Hepatocyte (in vitro differentiated cells): ENCODE data around the gene SLC44A5. TPM values are rescaled to one million over a fixed set of nuclear protein-coding genes. Genes with fewer than 3 reads are reported as not detected.
"Not testable (repeated sequence)": the region's sequence is repeated elsewhere in the genome, so short reads cannot be mapped to it uniquely, and the experiment has no call there.

Experiments used
- DNase-seq: peaks from one replicate; pipeline ENCODE4 v3.0.0-alpha.2; 2016; ENCODE audit warnings: low spot score
- H2AFZ ChIP-seq: fragments of 200-600 bp; sonication (generic); 2 replicates; pipeline ENCODE4 v1.6.0; 2016; ENCODE audit warnings: antibody characterized with exemption, mild to moderate bottlenecking
- H3K27ac ChIP-seq: fragments of 200-600 bp; sonication (generic); 2 replicates; pipeline ENCODE4 v1.5.1; 2016; ENCODE audit warnings: mild to moderate bottlenecking
- H3K27me3 ChIP-seq: fragments of 200-600 bp; sonication (generic); 2 replicates; pipeline ENCODE4 v1.6.1; 2016
- H3K36me3 ChIP-seq: fragments of 200-600 bp; sonication (generic); replicated peaks from 2 replicates; pipeline ENCODE4 v1.5.1; 2016; ENCODE audit warnings: low read depth; ENCODE audit not compliant: insufficient read depth
- H3K4me1 ChIP-seq: fragments of 200-600 bp; sonication (generic); 2 replicates; pipeline ENCODE4 v1.5.1; 2016; ENCODE audit warnings: mild to moderate bottlenecking, moderate library complexity; ENCODE audit not compliant: insufficient read depth
- H3K4me2 ChIP-seq: fragments of 200-600 bp; sonication (generic); 2 replicates; pipeline ENCODE4 v1.6.0; 2016
- H3K4me3 ChIP-seq: fragments of 200-600 bp; sonication (generic); 2 replicates; pipeline ENCODE4 v1.5.1; 2016; ENCODE audit warnings: mild to moderate bottlenecking
- H3K79me2 ChIP-seq: fragments of 200-600 bp; sonication (generic); 2 replicates; pipeline ENCODE4 v1.6.0; 2017; ENCODE audit warnings: mild to moderate bottlenecking
- H3K9me2 ChIP-seq: fragments of 200-600 bp; sonication (generic); replicated peaks from 2 replicates; pipeline ENCODE4 v1.6.0; 2017; ENCODE audit warnings: mild to moderate bottlenecking; ENCODE audit not compliant: insufficient read depth
- H3K9me3 ChIP-seq: fragments of 200-600 bp; sonication (generic); 2 replicates; pipeline ENCODE4 v1.5.1; 2016; ENCODE audit warnings: low read depth, mild to moderate bottlenecking
- H4K20me1 ChIP-seq: fragments of 200-600 bp; sonication (generic); 2 replicates; pipeline ENCODE4 v1.6.0; 2016; ENCODE audit warnings: mild to moderate bottlenecking; ENCODE audit not compliant: insufficient read depth, poor library complexity, severe bottlenecking
- CTCF ChIP-seq: fragments of 200-600 bp; sonication (generic); IDR thresholded peaks from 2 replicates; pipeline ENCODE4 v1.5.1; 2016; ENCODE audit warnings: antibody characterized with exemption, mild to moderate bottlenecking; ENCODE audit not compliant: poor library complexity
- EZH2 ChIP-seq: fragments of 200-600 bp; sonication (generic); IDR thresholded peaks from 2 replicates; pipeline ENCODE4 v1.6.1; 2016; ENCODE audit warnings: antibody characterized with exemption, mild to moderate bottlenecking, borderline replicate concordance
- EZH2phosphoT487 ChIP-seq: fragments of 200-600 bp; sonication (generic); IDR thresholded peaks from one replicate; pipeline ENCODE4 v1.6.1; 2018; ENCODE audit warnings: antibody characterized with exemption, mild to moderate bottlenecking, low read depth, moderate library complexity; ENCODE audit not compliant: unreplicated experiment, severe bottlenecking
- WGBS: methylation state at CpG from one replicate; pipeline ENCODE4 v1.1.6; 2016; ENCODE audit warnings: low lambda C conversion rate; ENCODE audit errors: missing lambda C conversion rate; 5-methylcytosine and 5-hydroxymethylcytosine counted together
- polyA plus RNA-seq: library from polyadenylated mRNA; unstranded; fragments of >200 nt; fragmentation: Nextera tagmentation; extraction: Ambion mirVana; gene quantifications from 2 replicates; pipeline ENCODE4 v1.2.1, GENCODE V29; 2016
- total RNA-seq: library from RNA; depleted of rRNA; stranded (reverse); fragments of >200 nt; gene quantifications from 2 replicates; pipeline ENCODE4 v1.2.3, GENCODE V29; 2014

SLC44A5 gene
- total and polyA plus RNA-seq, 2 experiments from 2014 or later: 2.1 to 4.8 TPM

- Histone ChIP-seq H3K4me2 (no peak overlapping the region), H3K9me2 (no peaks in the 10 kb centered on the region), H3K9me3 (no peaks in the 10 kb centered on the region), H4K20me1 (no peaks in the 10 kb centered on the region), H3K4me1 (no peaks in the 10 kb centered on the region), H3K27ac (no peak overlapping the region), H3K79me2 (no peaks in the 10 kb centered on the region), H2AFZ (no peak overlapping the region), H3K36me3 (no peaks in the 10 kb centered on the region), H3K4me3 (no peak overlapping the region), H3K27me3 (no peaks in the 10 kb centered on the region)
- 79% methylated on average over 3 of the region's 3 CpGs for WGBS
- no peak for TF ChIP-seq EZH2phosphoT487
- no peak for TF ChIP-seq CTCF
- TF ChIP-seq EZH2: no peak
- no peak for DNase-seq
Measured at GRCh38 chr1:75415187-75415586, 195.7 kb downstream of the SLC44A5 start.

- no peaks in the 10 kb centered on the region for H3K79me2 ChIP-seq
- H3K27ac ChIP-seq: no peak overlapping the region
- no peaks in the 10 kb centered on the region for H3K27me3 ChIP-seq
- H3K36me3 ChIP-seq: no peaks in the 10 kb centered on the region
- no peaks in the 10 kb centered on the region for H3K9me2 ChIP-seq
- H4K20me1 ChIP-seq: no peaks in the 10 kb centered on the region
- H3K4me3 ChIP-seq: no peak overlapping the region
- H3K9me3 ChIP-seq: no peaks in the 10 kb centered on the region
- no peak overlapping the region for H2AFZ ChIP-seq
- no peak overlapping the region for H3K4me2 ChIP-seq
- no peaks in the 10 kb centered on the region for H3K4me1 ChIP-seq
- TF ChIP-seq CTCF: no peak
- TF ChIP-seq EZH2: no peak
- no peak for TF ChIP-seq EZH2phosphoT487
- DNase-seq: no peak
- 83% methylated on average over 3 of the region's 3 CpGs for WGBS
Measured at GRCh38 chr1:75412616-75413015, 198.3 kb downstream of the SLC44A5 start.

GRCh38 chr1:75404681-75405080, 206.2 kb downstream of the SLC44A5 start:
- WGBS: 83% methylated on average over 1 of the region's 1 CpG
- not testable (repeated sequence) for H2AFZ ChIP-seq

DNA sequence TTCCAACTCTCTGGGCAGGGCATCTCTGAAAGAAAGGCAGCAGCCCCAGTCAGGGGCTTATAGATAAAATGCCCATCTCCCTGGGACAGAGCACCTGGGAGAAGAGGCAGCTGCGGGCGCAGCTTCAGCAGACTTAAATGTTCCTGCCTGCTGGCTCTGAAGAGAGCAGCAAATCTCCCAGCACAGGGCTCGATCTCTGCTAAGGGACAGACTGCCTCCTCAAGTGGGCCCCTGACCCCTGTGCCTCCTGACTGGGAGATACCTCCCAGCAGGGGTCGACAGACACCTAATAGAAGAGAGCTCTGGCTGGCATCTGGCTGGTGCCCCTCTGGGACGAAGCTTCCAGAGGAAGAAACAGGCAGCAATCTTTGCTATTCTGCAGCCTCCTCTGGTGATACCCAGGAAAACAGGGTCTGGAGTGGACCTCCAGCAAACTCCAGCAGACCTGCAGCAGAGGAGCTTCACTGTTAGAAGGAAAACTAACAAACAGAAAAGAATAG, 207.7 kb downstream of the SLC44A5 start:
- H3K9me3 ChIP-seq, H3K4me2 ChIP-seq, H3K4me3 ChIP-seq, H3K4me1 ChIP-seq, H3K27me3 ChIP-seq, H4K20me1 ChIP-seq, H3K27ac ChIP-seq, H3K9me2 ChIP-seq, DNase-seq, H2AFZ ChIP-seq, H3K36me3 ChIP-seq, H3K79me2 ChIP-seq: not testable (repeated sequence)
- WGBS: 78% methylated on average over 5 of the region's 5 CpGs

More at GRCh38 chr1:75404681-75405080, 206.2 kb downstream of the SLC44A5 start:
- H4K20me1 ChIP-seq, H3K27me3 ChIP-seq, H3K36me3 ChIP-seq, H3K4me1 ChIP-seq, H3K27ac ChIP-seq, H3K9me2 ChIP-seq, H3K9me3 ChIP-seq, H3K4me3 ChIP-seq, DNase-seq, H3K79me2 ChIP-seq, H3K4me2 ChIP-seq: not testable (repeated sequence)

DNA sequence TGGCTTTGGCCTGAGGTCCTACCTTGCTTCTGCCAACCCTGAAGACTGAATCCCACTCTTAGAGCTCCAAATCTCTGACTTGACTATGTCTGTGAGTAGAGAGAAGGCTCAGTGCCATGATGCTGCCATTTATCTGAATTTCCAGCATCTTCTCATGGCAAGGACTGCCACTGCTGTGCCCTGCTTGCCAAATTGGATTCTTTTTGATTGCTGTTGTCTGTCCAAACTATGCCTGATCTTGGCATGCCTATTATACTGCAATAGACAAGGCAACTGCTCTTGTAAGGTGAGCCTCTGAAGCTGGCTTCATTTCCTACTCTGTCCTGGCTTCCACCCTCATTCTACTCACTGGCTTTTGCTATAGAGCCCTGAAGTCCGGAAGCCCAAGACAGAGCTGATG, 210.2 kb downstream of the SLC44A5 start:
- no peaks in the 10 kb centered on the region for H3K27me3 ChIP-seq
- no peak overlapping the region for H3K4me2 ChIP-seq
- H3K36me3 ChIP-seq: no peaks in the 10 kb centered on the region
- no peaks in the 10 kb centered on the region for H3K9me2 ChIP-seq
- TF ChIP-seq CTCF (no peak), EZH2 (no peak), EZH2phosphoT487 (no peak)
- WGBS: 96% methylated on average over 1 of the region's 1 CpG
- no peaks in the 10 kb centered on the region for H3K4me1 ChIP-seq
- no peaks in the 10 kb centered on the region for H3K79me2 ChIP-seq
- DNase-seq: no peak
- H3K4me3 ChIP-seq: no peak overlapping the region
- H3K27ac ChIP-seq: no peak overlapping the region
- no peaks in the 10 kb centered on the region for H4K20me1 ChIP-seq
- H3K9me3 ChIP-seq: no peaks in the 10 kb centered on the region
- H2AFZ ChIP-seq: no peak overlapping the region
